HCT116 (cell line): ENCODE measurements around the gene SNX10. TPM values are rescaled to one million over a fixed set of nuclear protein-coding genes. Genes with fewer than 3 reads are reported as not detected.

Experiments
- ATAC-seq: fragments of 200-7000 bp; cut with Tn5 transposase; 2 replicates; pipeline ENCODE4 v1.9.1; 2020; ENCODE audit warnings: mild to moderate bottlenecking, moderate library complexity
- BruUV-seq: library from RNA; stranded (reverse); fragments of 400-500 nt; replicated peaks from 2 replicates; lab custom pipeline; 2021; lab: Mats Ljungman, UMichigan
- CTCF ChIA-PET: fragments of 300-600 bp; sonication (Branson Sonifier 250); formaldehyde crosslinking; loops from one replicate; lab custom pipeline; 2021; ENCODE audit warnings: antibody characterized with exemption; lab: Charles Lee
- POLR2A ChIA-PET: fragments of 300-600, 350-600 bp; sonication (Branson Sonifier 250); formaldehyde crosslinking; loops from one replicate; lab custom pipeline; 2021; ENCODE audit warnings: antibody characterized with exemption; lab: Charles Lee
- RAD21 ChIA-PET, 2 experiments: fragments of 300-600 bp; sonication (Branson Sonifier 250); formaldehyde crosslinking; loops; one replicate each; lab custom pipeline; 2023; ENCODE audit warnings: low total read pairs in 2 of 2; ENCODE audit not compliant: uncharacterized antibody in 2 of 2, unreplicated experiment in 2 of 2, low non-redundant PET in 1 of 2; lab: Charles Lee
- DNase-seq: peaks from one replicate; pipeline ENCODE4 v3.0.0-alpha.2; 2010; ENCODE audit warnings: low read depth, low spot score
- H2AFZ ChIP-seq: fragments of 200-600 bp; shearing (Covaris generic), sonication (generic); 2 replicates; pipeline ENCODE4 v1.6.1; 2017; ENCODE audit warnings: low read depth, mixed run types, mixed read lengths, antibody characterized with exemption, low read length; ENCODE audit not compliant: poor library complexity, severe bottlenecking
- H3K27ac ChIP-seq: 2 replicates; pipeline ENCODE4 v1.5.1; 2012; ENCODE audit warnings: low read depth, low read length
- H3K27me3 ChIP-seq: fragments of 200-600 bp; sonication (generic); 2 replicates; pipeline ENCODE4 v1.6.1; 2016; ENCODE audit warnings: mixed run types, low read length, mixed read lengths; ENCODE audit not compliant: insufficient read depth
- H3K36me3 ChIP-seq, 2 experiments: fragments of 200-500 bp in 1 of 2; fragments of 200-600 bp in 1 of 2; sonication (Bioruptor generic) in 1 of 2; sonication (generic) in 1 of 2; 2 replicates each; pipeline versions ENCODE4 v1.5.1 to v1.6.1; 2014 to 2016; ENCODE audit warnings: low read length in 2 of 2, inconsistent platforms in 1 of 2, mixed read lengths in 1 of 2, mixed run types in 1 of 2; ENCODE audit not compliant: insufficient read depth in 2 of 2, control insufficient read depth in 1 of 2
- H3K4me1 ChIP-seq, 2 experiments: fragments of 200-600 bp in 1 of 2; sonication (generic) in 1 of 2; 2 replicates each; pipeline versions ENCODE4 v1.5.1 to v1.6.1; 2012 to 2017; ENCODE audit warnings: low read length in 2 of 2, inconsistent platforms in 1 of 2, mild to moderate bottlenecking in 1 of 2, mixed read lengths in 1 of 2, mixed run types in 1 of 2, moderate library complexity in 1 of 2; ENCODE audit not compliant: insufficient read depth in 2 of 2, control insufficient read depth in 1 of 2
- H3K4me2 ChIP-seq: fragments of 200-600 bp; sonication (generic); 2 replicates; pipeline ENCODE4 v1.6.1; 2017; ENCODE audit warnings: mixed run types, low read length, mixed read lengths
- H3K4me3 ChIP-seq, 2 experiments: fragments of 200-600 bp in 1 of 2; sonication (generic) in 1 of 2; replicated peaks in 1 of 2; 2 replicates each; pipeline ENCODE4 v1.5.1; 2011 to 2016; ENCODE audit warnings: low read length in 2 of 2, control low read depth in 1 of 2, low read depth in 1 of 2, mild to moderate bottlenecking in 1 of 2, mixed read lengths in 1 of 2, mixed run types in 1 of 2
- H3K79me2 ChIP-seq: fragments of 200-600 bp; sonication (generic); 2 replicates; pipeline ENCODE4 v1.6.1; 2017; ENCODE audit warnings: mild to moderate bottlenecking, mixed run types, low read length, moderate library complexity, mixed read lengths; ENCODE audit not compliant: insufficient read depth
- H3K9ac ChIP-seq: fragments of 200-600 bp; sonication (generic); 2 replicates; pipeline ENCODE4 v1.6.1; 2016; ENCODE audit warnings: low read length, mixed read lengths
- H3K9me2 ChIP-seq: fragments of 200-600 bp; sonication (generic), shearing (Covaris generic); 2 replicates; pipeline ENCODE4 v1.6.1; 2017; ENCODE audit warnings: mixed run types, mild to moderate bottlenecking, moderate library complexity; ENCODE audit not compliant: insufficient read depth
- H3K9me3 ChIP-seq, 2 experiments: fragments of 200-500 bp in 1 of 2; fragments of 200-600 bp in 1 of 2; sonication (Bioruptor generic) in 1 of 2; sonication (generic) in 1 of 2; 2 replicates each; pipeline ENCODE4 v1.6.1; 2014 to 2017; ENCODE audit warnings: low read length in 2 of 2, mixed read lengths in 2 of 2, inconsistent platforms in 1 of 2, low read depth in 1 of 2, mild to moderate bottlenecking in 1 of 2, mixed run types in 1 of 2, moderate library complexity in 1 of 2; ENCODE audit not compliant: control insufficient read depth in 1 of 2, insufficient read depth in 1 of 2
- H4K20me1 ChIP-seq: fragments of 200-600 bp; sonication (generic), shearing (Covaris generic); 2 replicates; pipeline ENCODE4 v1.6.1; 2017; ENCODE audit warnings: mixed run types, mild to moderate bottlenecking, moderate library complexity; ENCODE audit not compliant: insufficient read depth
- ATF3 ChIP-seq: IDR thresholded peaks from 2 replicates; pipeline ENCODE4 v1.6.1; 2012
- CEBPB ChIP-seq: IDR thresholded peaks from 2 replicates; pipeline ENCODE4 v1.6.1; 2012; ENCODE audit warnings: low read depth
- FOSL1 ChIP-seq: IDR thresholded peaks from 2 replicates; pipeline ENCODE4 v1.6.1; 2012; ENCODE audit warnings: low read depth
- POLR2AphosphoS5 ChIP-seq: IDR thresholded peaks from 2 replicates; pipeline ENCODE4 v1.6.1; 2011; ENCODE audit warnings: mild to moderate bottlenecking, low read depth, low read length, moderate library complexity
- RAD21 ChIP-seq: IDR thresholded peaks from 2 replicates; pipeline ENCODE4 v1.6.1; 2012; ENCODE audit warnings: low read depth, mild to moderate bottlenecking
- REST ChIP-seq: IDR thresholded peaks from 2 replicates; pipeline ENCODE4 v1.6.1; 2012; ENCODE audit warnings: low read depth
- YY1 ChIP-seq: IDR thresholded peaks from 2 replicates; pipeline ENCODE4 v1.6.1; 2011; ENCODE audit warnings: low read length, low read depth, moderate library complexity, mild to moderate bottlenecking; ENCODE audit not compliant: insufficient replicate concordance; ENCODE audit errors: extremely low read depth
- ZFX ChIP-seq: fragments of 450-650 bp; IDR thresholded peaks from 2 replicates; pipeline ENCODE4 v1.6.1; 2017
- ZNF274 ChIP-seq: fragments of 200-500 bp; sonication (Bioruptor generic); IDR thresholded peaks from 2 replicates; pipeline ENCODE4 v1.6.1; 2014; ENCODE audit warnings: mild to moderate bottlenecking, low read depth, low read length, inconsistent platforms
- intact Hi-C: fragments of 100-400 bp; cut with micrococcal nuclease; formaldehyde crosslinking; loops from 2 replicates; pipeline ENCODE4 v1.10.0; 2022
- total RNA-seq: library from RNA; stranded (reverse); gene quantifications from one replicate; pipeline ENCODE4 v1.2.1, GENCODE V29; 2021; ENCODE audit not compliant: unreplicated experiment

Gene SNX10
- total RNA-seq, 1 experiment from 2014 or later, result 26.9 TPM

- Histone ChIP-seq H3K9me2 (no peaks in the 10 kb centered on the region), H3K4me3 (no peak overlapping the region), H3K4me2 (no peak overlapping the region), H3K9ac (no peak overlapping the region), H3K27ac (no peak overlapping the region), H3K9me3 (no peaks in the 10 kb centered on the region), H2AFZ (no peak overlapping the region), H3K27me3 (no peaks in the 10 kb centered on the region), H3K36me3 (no peaks in the 10 kb centered on the region), H4K20me1 (no peaks in the 10 kb centered on the region), H3K79me2 (no peaks in the 10 kb centered on the region), H3K4me1 (no peaks in the 10 kb centered on the region)
- TF ChIP-seq ATF3, result no peak
- TF ChIP-seq CEBPB, result no peak
- TF ChIP-seq REST, result no peak
- ATAC-seq (no peak), DNase-seq (no peak)
- intact Hi-C loops, result loop anchor here (5.0 kb wide), 1 partner anchor 283 kb away; no protein-coding TSS in a partner anchor
- ChIA-PET CTCF (interaction anchor here (1.3 kb wide), 1 partner anchor 9 kb away, joined by 4 read pairs; no protein-coding TSS in a partner anchor), POLR2A (no interaction called here), RAD21 (no interaction called here)
- BruUV-seq, result no TSS peak
Measured at GRCh38 chr7:26360650-26361049, 69.0 kb downstream of the SNX10 start.

GRCh38 chr7:26361637-26362036, 70.0 kb downstream of the SNX10 start:
- no peak overlapping the region for H3K4me2 ChIP-seq
- CTCF ChIA-PET, result interaction anchor here (1.1 kb wide), 1 partner anchor 469 kb away, joined by 3 read pairs; no protein-coding TSS in a partner anchor
- no peaks in the 10 kb centered on the region for H3K4me1 ChIP-seq
- no peak for TF ChIP-seq YY1
- no peak for TF ChIP-seq REST
- no peak for TF ChIP-seq RAD21
- TF ChIP-seq FOSL1, result no peak
- TF ChIP-seq ZFX, result no peak
- TF ChIP-seq POLR2AphosphoS5, result no peak
- TF ChIP-seq ZNF274, result no peak
- no peak overlapping the region for H3K4me3 ChIP-seq
- RAD21 ChIA-PET, result no interaction called here
- no peaks in the 10 kb centered on the region for H3K9me2 ChIP-seq
- DNase-seq, result no peak
- intact Hi-C loops, result loop anchor here (5.0 kb wide), 1 partner anchor 284 kb away; no protein-coding TSS in a partner anchor
- no peaks in the 10 kb centered on the region for H3K79me2 ChIP-seq
- no peaks in the 10 kb centered on the region for H4K20me1 ChIP-seq
- H3K27me3 ChIP-seq, result no peaks in the 10 kb centered on the region
- ATAC-seq, result no peak
- H3K9me3 ChIP-seq, result no peaks in the 10 kb centered on the region
- POLR2A ChIA-PET, result no interaction called here
- H3K27ac ChIP-seq, result no peak overlapping the region
- no peak overlapping the region for H2AFZ ChIP-seq
- no TSS peak for BruUV-seq
- H3K36me3 ChIP-seq, result 0 out of 4 replicates have a peak, but pooled peaks cover 0 to 2% of the 10 kb centered on the region in 2 experiments
- H3K9ac ChIP-seq, result no peak overlapping the region
